GM23248 (cell line): ENCODE results near the gene HIVEP3.

Source experiments
- EZH2 ChIP-seq: fragments of 200-600 bp; sonication (generic); IDR thresholded peaks from 2 replicates; pipeline ENCODE4 v1.6.1; 2018; ENCODE audit warnings: antibody characterized with exemption, mild to moderate bottlenecking; ENCODE audit not compliant: insufficient read depth, poor library complexity, severe bottlenecking
- EZH2phosphoT487 ChIP-seq: fragments of 200-600 bp; sonication (generic); IDR thresholded peaks from 2 replicates; pipeline ENCODE4 v1.6.1; 2018; ENCODE audit warnings: antibody characterized with exemption, moderate library complexity, mild to moderate bottlenecking, low read depth; ENCODE audit not compliant: insufficient read depth

GRCh38 chr1:41607808-41608207, 310.9 kb downstream of the HIVEP3 start:
- no peak for TF ChIP-seq EZH2phosphoT487
- no peak for TF ChIP-seq EZH2
